BJ (cell line): ENCODE measurements around the gene PREB. TPM values are rescaled to one million over a fixed set of nuclear protein-coding genes. Genes with fewer than 3 reads are reported as not detected.

Experiments used
- CTCF ChIA-PET: fragments of 350-600 bp; formaldehyde crosslinking; extraction: SDS; loops from one replicate; lab custom pipeline; 2021; ENCODE audit warnings: antibody characterized with exemption, inconsistent platforms; lab: Yijun Ruan, JAX
- POLR2A ChIA-PET: fragments of 300-600 bp; sonication (Branson Sonifier 250); formaldehyde crosslinking; extraction: SDS; loops from one replicate; lab custom pipeline; 2021; ENCODE audit warnings: antibody characterized with exemption; lab: Charles Lee
- DNase-seq: peaks from one replicate; pipeline ENCODE4 v3.0.0-alpha.2; 2011; ENCODE audit warnings: low read depth
- H3K27me3 ChIP-seq: 2 replicates; pipeline ENCODE4 v1.6.0; 2011; ENCODE audit warnings: low read length; ENCODE audit not compliant: control insufficient read depth, insufficient read depth
- H3K36me3 ChIP-seq: 2 replicates; pipeline ENCODE4 v1.5.1; 2011; ENCODE audit warnings: low read length; ENCODE audit not compliant: control insufficient read depth, insufficient read depth
- H3K4me3 ChIP-seq: 2 replicates; pipeline ENCODE4 v1.5.1; 2011; ENCODE audit warnings: low read depth, mild to moderate bottlenecking, control low read depth, low read length
- CTCF ChIP-seq: IDR thresholded peaks from 2 replicates; pipeline ENCODE4 v1.5.1; 2011; ENCODE audit warnings: low read depth, mild to moderate bottlenecking, control low read depth, inconsistent platforms, low read length, moderate library complexity; ENCODE audit not compliant: insufficient read depth
- polyA plus RNA-seq: library from polyadenylated mRNA; depleted of rRNA; stranded (reverse); fragments of >200 nt; gene quantifications from 2 replicates; pipeline ENCODE4 v1.2.3, GENCODE V29; 2011

PREB gene
- polyA plus RNA-seq, 1 experiment, result 84.0 TPM

DNA sequence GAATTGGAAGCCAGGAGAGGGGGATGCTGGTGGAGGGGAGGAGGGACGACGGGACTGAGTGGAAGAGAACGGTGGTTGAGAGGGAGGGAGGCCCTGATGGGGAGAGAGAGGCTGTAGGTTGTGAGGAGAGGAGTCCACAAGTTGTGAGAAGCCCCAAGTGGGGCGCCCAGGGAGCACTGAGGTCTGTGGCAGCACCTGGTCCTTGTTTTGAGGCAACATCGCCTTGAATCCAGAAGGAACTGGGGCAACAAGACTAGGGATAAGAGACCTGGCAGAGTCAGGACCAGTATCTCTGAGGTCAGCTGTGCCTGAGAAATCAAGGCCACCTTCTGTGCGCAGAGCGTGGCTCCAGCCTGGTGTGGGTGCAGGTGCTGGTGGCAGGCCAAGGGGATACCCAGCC is 3.7 kb upstream of the PREB start:
- ChIA-PET CTCF (interaction anchor here (1.8 kb wide), 1 partner anchor 54 kb away, joined by 5 read pairs; no protein-coding TSS in a partner anchor), POLR2A (no interaction called here)
- DNase-seq, result no peak
- Histone ChIP-seq H3K27me3 (peaks cover 10% of the 10 kb centered on the region), H3K4me3 (no peak overlapping the region), H3K36me3 (no peaks in the 10 kb centered on the region)
- no peak for TF ChIP-seq CTCF

DNA sequence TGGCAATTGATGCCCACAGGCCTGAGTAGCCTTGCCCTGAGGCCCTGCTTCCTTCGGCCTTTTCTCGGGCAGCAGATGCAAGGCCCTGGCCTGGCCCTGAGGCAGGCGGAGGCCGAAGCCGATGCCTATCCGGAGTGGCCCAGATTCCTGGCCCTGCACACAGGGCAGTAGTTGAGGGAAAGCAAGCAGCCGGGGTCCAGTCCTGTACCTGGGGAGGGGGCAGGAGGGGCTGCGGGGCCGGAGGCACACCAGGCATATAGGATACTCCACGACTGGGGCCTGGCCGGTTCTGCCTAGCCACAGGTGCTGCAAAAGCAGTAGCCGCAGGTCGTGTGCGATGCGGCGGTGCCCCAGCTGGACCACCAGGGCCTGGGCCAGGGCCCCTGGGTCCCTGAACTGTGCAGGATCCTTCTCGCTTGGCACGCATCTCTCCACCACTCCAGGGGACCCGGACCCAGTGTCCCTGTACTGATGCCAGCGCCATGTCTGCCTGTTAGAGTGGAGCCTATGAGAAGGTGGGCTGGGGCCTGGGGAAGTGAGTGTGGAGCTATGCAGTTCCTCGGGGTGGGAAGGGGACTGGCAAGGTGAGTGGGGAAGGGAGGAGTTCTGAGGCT is 3.0 kb upstream of the PREB start:
- Histone ChIP-seq H3K4me3 (no peak overlapping the region), H3K27me3 (peaks cover 7% of the 10 kb centered on the region), H3K36me3 (peaks cover under 1% of the 10 kb centered on the region)
- ChIA-PET POLR2A (no interaction called here), CTCF (interaction anchor here (1.8 kb wide), 1 partner anchor 54 kb away, joined by 5 read pairs; no protein-coding TSS in a partner anchor)
- no peak for TF ChIP-seq CTCF
- no peak for DNase-seq

GRCh38 chr2:27136751-27137150 is 2.3 kb upstream of the PREB start:
- POLR2A ChIA-PET, result no interaction called here
- peaks cover 4% of the 10 kb centered on the region; the same call in 1 of the 2 replicates for H3K27me3 ChIP-seq
- DNase-seq, result no peak
- no peak for TF ChIP-seq CTCF
- no peak overlapping the region for H3K4me3 ChIP-seq
- H3K36me3 ChIP-seq, result peaks cover 5% of the 10 kb centered on the region
- CTCF ChIA-PET, result no interaction called here

DNA sequence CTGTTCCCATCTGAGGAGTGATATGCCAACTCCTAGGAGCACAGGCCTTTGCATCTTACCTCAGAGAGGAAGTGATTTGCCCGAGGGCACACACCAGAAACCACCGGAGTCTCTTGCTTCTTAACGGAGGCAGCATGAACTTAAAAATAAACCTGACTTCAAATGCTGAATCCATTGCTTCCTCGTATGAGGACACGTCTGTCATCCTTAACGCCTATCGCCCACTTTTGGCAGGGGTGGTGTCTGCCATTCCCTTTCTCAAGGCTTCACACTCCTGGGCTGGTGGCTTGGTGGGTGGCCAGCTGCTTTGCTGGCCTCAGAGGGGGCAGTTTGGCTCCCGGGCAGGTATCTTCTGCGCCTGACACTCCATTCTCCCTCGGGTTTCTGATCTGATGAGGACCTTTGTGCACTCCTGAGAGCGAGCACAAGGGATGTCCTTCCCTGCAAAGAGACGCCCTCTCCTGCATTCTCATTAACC is 1.1 kb upstream of the PREB start:
- CTCF ChIA-PET, result no interaction called here
- POLR2A ChIA-PET, result no interaction called here
- Histone ChIP-seq H3K4me3 (no peak overlapping the region), H3K36me3 (peaks cover 14% of the 10 kb centered on the region), H3K27me3 (peaks cover 4% of the 10 kb centered on the region; the same call in 1 of the 2 replicates)
- no peak for TF ChIP-seq CTCF
- no peak for DNase-seq

- no peak for TF ChIP-seq CTCF
- H3K27me3 ChIP-seq, result peaks cover 4% of the 10 kb centered on the region; the same call in 1 of the 2 replicates
- H3K36me3 ChIP-seq, result peaks cover 16% of the 10 kb centered on the region
- H3K4me3 ChIP-seq, result peak overlapping the region; percentile 18; the same call in 1 of the 2 replicates
- ChIA-PET POLR2A (interaction anchor here (0.6 kb wide), 1 partner anchor 77 kb away, joined by 3 read pairs; the partner anchor contains the start of genes ATRAID and SLC5A6), CTCF (interaction anchor here (0.7 to 2.1 kb wide), 5 partner anchors 20 to 168 kb away, joined by 3 to 5 read pairs (median 5); no protein-coding TSS in a partner anchor)
- no peak for DNase-seq
Measured at GRCh38 chr2:27134781-27135477, 493 bp upstream of the PREB start.
